NCI-H526 treated with DMSO at 0.1 percent for 48 hours (cell line): ENCODE measurements around the gene SORCS2.

Experiments
- DNase-seq: peaks from one replicate; lab custom pipeline; 2025; lab: John Stamatoyannopoulos, UW

The SORCS2 gene

DNA sequence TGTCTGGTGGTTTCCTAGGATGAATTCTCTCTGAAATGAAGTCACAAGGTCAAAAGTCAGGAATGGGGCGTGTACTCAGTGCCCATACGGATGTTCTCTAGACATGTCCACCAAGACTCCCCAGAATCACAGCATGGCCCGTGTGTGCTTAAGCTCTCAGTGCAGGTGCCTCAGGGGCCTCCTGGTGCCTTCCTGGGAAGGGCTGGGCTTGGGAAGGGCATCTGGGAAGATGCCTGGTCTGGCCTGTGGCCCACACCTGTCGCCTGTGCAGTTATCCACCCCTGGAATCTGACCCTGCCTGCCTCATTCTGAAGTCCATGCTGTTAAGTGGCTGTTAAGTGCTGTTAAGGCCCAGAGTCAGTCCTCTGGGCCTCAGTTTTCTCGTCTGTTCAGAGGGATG is 31.2 kb downstream of the SORCS2 start:
- no peak for DNase-seq

DNA sequence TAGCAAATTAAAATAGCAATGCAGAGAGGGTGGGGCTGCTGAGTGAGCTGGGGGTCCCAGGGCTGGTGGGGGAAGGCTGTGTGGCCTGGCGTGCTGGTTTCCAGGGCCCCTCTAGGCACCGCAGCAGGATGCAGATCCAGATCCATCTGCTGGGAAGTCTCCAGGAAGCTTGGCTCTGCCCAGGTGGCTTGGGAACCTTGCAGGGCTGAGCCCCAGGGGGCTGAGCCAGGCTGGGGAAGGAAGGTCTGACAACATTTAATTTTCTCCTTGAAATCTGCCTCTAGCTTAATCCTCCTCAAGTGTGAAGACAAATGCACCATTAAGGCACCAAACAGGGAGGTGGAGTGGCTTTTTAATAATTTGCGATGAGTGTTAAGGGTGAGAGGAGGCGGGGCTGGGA is 31.7 kb downstream of the SORCS2 start:
- DNase-seq: no peak

DNA sequence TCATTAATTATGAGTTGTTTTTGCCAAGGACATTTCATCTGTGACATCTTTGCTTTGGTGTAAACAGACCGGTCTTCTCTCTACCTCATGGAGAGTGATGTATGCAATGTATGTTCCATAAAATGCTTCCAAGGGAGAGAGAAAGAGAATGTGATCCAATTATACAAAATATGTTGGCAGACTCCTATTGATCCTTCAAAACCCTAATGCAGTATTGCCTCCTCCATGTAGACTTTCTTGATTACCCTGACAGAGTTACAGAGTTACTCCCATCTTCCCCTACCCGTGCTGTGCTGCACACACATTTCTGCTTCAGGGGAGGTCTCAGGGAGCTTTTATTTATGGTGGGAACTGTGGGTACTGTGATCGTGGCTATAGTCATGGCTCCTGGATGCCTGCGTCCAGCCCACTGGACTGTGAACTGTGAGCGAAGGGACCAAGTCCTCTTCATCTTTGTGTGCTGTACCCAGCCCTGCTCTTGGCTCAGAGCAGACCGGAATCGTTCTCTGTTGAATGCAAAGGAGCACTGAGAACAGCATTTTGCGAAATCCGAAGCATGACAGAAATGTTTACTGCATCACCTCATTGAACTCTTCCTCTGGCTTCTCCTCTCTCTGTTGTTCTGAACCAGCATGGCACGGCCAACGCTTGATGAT is 32.7 kb downstream of the SORCS2 start:
- no peak for DNase-seq

DNA sequence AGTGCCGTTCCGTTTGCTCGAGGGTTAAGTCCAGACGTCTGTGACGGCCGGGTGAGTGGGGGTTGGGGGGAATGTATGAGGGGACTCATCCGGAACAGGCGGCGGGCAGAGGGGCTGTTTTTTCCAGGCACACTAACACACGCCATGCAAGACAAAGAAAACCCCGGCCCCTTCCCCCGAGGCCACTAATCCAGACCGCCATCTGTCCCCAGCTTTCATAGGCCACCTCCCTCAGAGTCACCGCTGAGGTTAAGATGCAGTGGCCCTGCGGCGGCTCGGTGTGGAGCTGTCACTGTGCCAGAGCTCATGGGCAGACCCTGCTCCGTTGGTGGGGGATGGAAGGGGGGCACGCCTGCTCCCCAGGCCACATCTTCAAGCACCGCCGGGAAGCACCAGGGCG is 34.1 kb downstream of the SORCS2 start:
- no peak for DNase-seq

DNA sequence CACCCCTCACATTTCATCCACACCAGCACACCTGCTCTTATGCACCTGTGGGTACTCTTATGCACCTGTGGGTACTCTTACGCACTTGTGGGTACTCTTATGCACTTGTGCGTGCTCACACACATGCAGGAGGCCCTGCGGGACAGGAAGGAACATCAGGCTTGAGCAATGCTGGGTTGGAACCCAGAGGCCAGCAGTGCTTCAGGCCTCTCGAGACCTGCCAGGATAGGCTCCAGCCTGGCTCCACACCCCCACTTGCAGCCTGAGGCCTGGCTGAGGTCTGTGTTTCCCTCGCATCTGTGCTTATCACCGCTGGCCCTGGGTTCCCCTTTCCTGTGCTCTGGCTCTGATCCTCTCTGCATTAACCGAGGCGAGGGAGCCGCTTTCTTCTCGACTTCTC is 34.7 kb downstream of the SORCS2 start:
- no peak for DNase-seq

DNA sequence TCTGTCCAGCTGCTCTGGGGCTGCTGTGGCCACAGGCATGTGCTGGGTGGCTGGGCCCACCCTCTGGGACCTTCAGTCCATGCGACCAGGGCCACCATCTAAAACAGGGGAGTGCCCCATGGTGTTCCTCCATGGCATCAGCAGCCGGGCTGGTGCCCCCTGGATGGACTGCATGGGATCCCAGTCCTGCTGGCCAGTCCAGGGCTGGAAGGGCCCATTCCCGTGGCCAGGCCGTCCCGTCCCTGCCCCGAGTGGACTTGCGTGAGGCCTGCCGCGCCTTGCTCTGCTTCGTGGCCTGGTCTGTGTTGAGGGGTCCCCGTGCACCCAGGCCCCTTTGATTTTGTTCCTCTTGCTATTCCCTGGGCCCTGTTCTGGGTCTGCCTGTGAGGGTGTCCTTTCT is 36.4 kb downstream of the SORCS2 start:
- DNase-seq: no peak

DNA sequence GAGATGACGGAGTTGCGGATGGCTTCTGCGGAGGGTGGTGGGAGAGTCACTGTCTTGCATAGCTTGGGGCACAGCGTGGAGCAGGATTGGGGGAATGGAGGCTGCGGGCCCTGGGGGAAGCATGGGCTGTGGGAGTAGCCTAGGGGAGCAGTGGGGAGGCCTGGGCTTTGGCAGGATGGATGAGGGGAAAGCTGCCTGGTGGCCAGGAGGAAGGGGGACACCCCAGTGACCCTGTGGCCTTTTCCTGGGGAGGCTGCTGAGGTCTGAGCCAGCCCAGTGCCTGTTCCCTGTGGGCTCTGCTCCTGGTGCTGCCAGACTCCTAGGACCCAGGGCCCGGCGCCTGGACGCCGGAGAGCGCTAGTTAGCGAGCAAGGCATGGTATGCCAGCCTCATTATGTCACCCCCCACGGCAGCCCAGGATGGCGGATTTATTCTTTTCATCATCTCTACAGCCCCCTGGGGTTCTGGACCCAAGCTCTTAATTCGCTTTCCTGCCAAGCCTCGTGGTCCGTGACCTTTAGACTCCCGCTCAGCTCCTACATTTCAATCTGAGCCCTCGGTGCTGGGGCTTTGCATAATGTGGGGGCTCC is 39.8 kb downstream of the SORCS2 start:
- DNase-seq: no peak

DNA sequence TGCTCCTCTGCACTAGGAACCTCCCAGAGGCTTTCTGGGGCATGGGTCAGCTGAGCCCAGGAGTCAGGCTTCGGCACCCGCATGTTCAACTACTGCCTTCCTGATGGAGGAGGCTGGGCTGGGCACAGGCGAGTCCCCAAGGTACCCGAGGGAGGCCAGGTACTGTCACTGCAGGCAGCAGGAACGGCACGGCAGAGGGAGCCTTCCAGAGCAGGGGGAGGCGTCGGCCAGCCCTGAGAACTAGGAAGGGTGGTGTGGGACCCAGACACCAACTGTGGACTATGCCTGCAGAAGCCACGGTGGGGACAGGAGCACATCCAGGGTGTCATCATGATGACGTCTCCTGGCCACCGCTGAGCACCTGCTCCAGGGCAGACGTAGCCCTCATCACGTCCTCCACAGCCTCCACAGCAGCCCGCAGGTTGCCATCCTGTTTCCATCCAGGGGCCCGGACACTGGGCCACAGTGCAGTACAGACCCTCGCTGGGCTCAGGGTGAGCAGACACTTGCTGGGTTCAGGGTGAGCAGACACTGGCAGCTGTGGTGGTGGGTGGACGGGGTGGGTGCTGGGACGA is 40.8 kb downstream of the SORCS2 start:
- no peak for DNase-seq

DNA sequence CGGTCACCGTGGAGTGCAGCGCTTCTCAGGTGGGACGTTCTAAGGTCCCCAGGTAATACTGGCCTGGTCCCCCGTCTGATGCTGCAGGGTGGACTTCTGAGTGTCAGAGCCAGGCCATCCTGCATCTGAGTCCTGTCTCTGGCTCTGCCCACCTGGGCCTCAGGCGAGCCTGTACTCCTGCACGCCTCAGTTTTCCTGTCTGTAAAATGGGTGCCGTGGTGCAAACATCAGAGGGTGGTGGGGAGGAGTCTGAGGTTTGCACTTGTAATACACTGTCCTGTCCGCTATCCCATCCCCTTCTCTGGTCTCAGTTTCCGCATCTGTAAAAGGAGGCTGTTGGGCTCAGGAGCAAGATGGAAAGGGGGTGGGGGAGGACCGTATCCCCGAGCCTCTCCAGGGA is 41.3 kb downstream of the SORCS2 start:
- no peak for DNase-seq

DNA sequence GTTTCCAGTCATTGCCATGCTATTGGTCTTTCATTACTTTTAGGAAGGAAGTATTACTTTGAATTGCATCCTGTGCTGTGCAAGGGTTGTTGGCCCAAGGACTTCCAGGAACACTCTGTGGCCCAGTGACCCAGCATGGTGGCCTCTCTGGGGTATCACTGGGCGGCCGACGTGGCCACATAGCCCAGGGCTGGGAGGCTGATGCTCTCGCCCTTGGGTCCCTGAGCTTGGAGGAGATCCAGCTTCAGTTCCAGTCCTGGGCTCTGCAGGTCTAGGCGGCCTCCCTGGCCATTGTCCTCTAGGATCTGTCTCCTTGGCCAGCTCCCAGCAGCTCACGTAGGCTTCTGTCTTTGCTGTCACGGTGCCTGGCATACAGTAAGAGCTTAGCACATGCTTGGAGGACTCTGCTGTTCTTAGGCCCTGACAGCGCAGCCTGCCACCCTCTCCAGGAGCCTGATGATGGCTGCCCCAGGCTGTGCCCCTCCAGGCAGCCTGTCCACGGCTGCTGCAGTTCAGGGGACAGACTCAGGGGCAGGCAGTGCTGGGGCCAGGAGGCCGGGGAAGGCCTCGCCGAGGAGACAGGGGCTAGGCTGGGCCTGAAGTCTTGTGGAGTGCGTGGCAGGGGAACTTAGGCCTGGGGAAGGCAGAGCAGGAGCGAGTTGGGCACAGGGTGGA is 42.2 kb downstream of the SORCS2 start:
- no peak for DNase-seq

DNA sequence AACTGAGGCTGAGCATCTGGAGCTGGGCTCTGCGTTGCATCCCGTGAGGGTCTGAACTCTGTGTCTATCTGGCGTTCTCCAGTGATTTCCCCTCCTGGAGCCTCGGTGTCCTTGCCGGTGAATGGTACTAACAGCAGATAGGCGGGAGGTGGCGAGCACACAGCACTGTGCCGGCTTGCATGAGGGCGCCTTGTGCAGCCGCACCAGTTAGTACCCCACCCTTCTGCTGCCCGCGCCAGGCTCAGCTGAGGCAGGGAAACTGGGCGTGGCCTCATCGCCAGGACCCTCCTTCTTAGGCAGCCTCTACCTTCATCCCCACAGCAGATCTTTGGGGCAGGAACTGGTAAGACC is 42.7 kb downstream of the SORCS2 start:
- DNase-seq: no peak

DNA sequence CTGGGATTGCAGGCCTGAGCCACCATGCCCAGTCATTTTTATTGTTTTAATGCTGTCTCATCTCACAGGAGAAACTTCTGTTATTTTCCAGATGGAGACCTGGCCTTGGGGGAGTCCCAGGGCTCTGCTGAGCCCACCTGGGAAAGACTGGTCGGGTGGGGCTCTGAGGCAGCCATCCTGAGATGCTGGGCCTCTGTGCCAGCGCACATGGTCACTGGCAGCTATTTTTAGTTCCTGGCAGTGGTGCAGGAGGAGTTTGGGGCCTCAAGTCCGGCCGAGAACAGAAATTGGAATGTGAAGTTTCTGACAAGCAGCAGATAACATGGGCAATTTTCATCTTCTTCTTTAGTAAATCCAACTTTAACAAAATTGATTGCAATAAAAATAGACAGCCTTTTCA is 44.5 kb downstream of the SORCS2 start:
- DNase-seq: no peak

DNA sequence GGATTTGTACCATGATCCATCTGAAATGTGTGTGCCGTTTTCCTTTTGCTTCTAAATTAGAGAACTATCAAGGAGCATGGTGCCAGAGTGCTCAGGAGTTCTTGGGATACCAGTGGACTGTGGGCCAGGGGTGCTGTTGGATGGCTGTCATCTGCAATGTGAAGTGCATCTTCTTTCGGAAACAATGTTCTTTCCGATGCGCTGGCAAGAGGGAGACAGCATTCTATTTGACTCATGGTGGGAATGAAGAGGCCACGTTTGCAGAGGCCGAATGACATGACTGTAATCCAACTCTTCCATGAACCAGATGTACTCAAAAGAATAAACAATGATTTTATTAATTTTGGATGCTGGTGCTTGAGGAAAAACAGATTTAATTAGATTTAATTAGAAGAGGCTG is 45.5 kb downstream of the SORCS2 start:
- no peak for DNase-seq

DNA sequence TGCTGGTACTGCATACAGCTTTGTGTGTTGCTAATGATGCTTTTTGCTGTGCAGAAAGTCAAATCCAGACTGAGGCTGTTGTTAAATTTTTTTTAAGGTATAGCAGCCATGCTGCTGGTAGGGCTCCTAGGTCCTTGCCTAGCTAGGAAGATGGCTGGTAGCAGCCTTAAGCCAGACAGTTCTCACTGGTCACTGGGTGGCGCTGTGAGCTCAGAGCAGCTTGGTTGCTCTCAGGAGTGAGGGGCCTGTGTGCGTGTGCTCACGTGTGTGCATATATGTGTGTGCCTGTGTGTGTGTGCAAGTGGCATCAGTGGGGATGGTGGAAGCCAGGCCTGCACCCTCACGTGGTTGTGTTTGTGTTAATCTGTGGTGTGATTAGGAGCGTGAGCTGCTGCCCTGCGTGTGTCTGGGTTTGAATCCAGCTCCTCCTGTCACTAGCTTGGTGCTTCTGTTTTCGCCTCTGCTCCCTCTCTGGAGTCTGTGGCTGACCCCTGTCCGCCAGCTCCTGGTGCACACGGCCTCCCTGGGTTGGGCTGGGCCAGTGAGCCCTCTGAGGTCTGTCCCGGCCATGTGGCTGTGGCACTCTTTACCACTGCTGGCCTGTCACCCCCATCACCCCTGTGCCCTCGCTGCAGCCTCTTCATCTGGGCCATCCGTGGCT is 46.1 kb downstream of the SORCS2 start:
- no peak for DNase-seq

DNA sequence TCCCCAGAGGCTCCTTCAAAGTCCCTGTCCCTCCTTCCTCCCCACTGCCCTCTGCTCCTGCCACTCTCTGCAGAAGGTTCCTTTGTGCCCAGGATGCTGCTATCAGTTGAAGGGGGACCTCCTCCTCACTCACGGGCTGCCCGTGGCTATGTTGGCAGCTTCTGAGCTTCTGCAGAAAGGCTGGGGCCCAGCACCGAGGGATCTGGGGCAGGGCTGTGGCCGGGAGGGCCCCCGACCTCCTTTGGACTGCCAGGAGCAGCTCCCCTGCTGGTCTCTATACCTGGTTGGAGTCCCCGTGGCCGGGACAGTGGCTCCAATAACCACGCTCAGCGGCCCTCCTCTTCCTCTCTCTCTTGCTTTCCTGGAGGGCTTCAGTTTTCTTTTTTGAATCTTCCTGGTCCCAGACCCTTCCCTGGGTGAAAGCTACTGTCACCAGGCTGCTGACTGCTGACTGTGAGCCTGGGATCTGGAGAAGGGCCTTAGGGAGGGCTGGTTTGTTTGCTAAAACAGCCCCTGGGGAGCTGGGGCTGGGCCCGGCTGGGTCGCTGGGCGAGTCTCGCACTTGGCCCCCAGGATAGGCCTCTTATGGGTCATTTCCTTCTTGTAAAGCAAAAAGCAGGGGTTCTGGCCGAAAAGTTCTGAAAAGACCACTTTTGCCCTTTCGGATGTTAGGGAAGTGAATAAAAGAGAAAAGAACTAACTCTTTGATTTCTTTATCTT is 46.9 kb downstream of the SORCS2 start:
- DNase-seq: no peak

DNA sequence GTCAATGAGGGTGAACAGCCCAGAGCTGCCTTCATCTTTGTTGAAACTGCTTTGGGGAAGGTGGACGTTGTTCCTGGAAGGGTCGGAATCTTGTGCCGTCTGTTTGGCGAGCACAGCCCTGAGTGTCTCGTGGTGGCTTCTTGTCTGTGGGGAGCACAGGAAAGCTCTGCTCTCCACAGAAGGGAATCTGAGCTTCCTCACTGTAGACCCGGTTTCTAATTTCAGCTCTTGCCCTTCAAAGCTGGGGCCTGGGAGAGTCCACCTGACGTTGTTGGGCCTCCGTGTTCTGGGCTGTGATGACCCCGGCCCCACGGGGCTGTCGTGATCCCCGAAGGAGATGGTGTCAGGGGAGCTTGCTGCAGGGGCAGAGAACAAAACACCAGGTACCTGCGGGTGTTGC is 47.5 kb downstream of the SORCS2 start:
- no peak for DNase-seq

DNA sequence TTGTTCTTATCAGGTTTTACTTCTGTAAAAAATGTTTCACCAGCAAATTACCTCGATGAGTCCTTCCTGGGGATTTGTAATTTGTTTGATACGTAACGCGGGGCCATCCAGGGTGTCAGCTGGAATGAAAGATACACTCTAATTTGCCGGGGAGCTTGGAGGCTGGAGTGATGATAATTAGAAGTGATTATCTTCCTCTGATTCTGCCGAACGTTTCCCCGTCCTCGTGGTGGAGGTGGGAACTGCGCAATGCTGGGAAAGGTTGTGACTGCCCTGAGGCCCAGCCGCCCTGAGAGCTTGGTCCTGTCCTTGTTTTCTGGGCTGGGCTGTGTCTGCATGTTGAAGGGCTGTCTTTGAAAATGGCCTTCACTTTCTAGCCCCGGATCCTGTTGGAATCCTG is 48.0 kb downstream of the SORCS2 start:
- no peak for DNase-seq

DNA sequence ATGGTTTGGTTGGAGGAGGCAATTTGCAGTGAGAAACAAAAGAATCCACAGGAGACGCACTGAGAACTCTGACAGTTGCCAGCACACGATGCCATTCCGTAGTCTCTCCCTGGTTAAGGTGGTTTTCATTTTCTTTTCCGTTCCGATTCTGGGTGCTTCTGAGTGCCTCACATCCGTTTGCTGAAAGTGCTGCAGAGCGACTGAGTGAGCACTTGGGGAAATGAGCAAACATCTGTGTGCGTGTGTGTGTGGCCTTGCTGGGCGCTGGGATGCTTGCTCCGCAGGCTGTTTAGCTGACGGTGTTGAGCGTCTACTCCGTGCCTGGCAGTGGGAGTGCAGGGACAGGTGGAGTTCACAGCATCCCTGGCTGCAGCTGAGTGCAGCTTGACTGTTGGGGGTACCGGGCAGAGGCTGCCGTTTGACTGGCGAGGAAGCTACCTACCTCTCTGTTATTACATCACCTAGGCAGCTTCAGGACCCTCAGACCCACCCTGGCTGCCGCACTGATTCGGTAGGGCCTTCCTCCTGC is 49.3 kb downstream of the SORCS2 start:
- DNase-seq: no peak

DNA sequence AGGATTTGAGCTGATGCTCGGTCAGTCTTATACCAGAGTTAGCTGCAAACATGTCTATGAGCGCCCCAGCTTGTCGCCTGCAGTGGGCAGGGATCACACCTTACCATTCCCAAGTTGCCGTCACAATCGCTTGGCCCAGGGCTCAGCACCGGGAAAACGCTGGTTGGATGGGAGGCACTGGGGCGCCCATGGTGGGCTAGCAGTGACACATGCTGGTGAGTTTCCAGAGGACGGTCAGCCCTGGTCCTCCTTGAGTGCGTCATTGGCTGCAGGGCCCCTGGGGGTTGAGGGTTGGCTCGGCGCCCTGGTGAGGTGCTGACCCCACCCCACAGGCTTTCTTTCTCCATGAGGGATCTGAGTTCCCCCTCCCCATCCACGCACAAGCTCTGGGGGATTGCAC is 50.4 kb downstream of the SORCS2 start:
- DNase-seq: no peak

DNA sequence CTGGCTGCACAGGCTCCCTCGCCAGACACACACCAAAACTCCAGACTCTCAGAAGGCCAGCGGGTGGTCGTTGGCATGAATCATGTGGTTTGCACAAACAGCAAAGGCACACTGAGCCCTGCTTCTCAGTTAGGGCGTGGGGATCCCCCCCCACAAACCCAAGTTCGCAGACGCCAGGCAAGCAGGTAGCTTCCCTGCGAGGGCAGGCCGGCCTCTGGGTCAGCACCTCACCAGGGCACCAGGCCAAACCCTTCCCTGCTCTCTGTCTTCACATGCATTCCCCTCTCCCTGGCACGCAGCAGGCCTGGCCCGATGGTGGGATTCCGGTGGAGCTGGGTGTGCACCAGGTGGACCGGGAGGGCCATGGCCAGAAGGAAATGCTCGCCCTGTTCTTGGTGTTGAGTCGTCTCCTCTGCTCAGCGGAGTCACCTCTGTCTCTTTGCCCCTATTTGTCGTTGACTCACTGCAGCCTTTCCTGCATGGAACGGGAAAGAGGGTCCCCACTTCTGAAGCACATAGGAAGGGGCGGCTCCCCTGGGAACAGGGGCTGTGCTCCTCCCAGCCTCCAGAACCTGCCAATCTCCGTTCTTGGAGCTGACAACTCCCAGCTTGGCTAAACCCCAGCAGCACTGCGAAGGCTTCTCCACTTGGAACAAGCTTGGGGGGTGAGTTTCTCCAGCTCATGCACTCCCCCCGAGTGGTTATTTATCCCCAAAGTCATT is 51.4 kb downstream of the SORCS2 start:
- DNase-seq: no peak

DNA sequence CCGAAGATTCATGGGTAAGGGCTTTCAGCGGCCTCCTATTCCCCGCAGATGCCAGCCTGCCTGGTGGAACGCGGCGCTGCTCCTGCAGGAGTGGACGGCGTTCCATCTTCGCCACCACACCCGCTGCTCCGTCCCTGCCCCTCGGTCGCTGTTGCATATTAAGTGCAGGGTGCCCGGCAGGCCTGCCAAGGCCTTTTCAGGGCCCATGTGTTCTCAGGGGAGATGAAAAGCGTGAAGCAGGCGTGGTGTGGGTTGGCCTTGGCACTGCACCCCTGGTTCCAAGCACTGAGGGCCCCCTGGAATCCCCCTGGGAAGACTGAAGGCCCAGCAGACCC is 52.0 kb downstream of the SORCS2 start:
- DNase-seq: no peak
